T-cell (primary cell): ENCODE results near the gene TTC21B. TPM values are rescaled to one million over a fixed set of nuclear protein-coding genes. Genes with fewer than 3 reads are reported as not detected.
A peak's percentile ranks its signal among the peaks of the same experiment; 100 is the strongest.

Experiments
- ATAC-seq, 4 experiments: fragments of 200-7000 bp in 3 of 4; fragments of 150-1000 bp in 1 of 4; cut with Tn5 transposase; replicated peaks in 1 of 4; 1 replicate in 3 of 4; 2 replicates in 1 of 4; pipeline ENCODE4 v1.10.0; 2021; ENCODE audit warnings: moderate library complexity in 3 of 4, mild to moderate bottlenecking in 2 of 4, moderate number of reproducible peaks in 1 of 4
- CTCF ChIA-PET, 2 donors: fragments of 300-600 bp; sonication (Branson Sonifier 250); formaldehyde crosslinking; loops; one replicate each; lab custom pipeline; 2022; ENCODE audit warnings: antibody characterized with exemption in 2 of 2; lab: Charles Lee
- POLR2A ChIA-PET, 2 donors: fragments of 300-600 bp; sonication (Branson Sonifier 250); formaldehyde crosslinking; loops; one replicate each; lab custom pipeline; 2022; ENCODE audit warnings: antibody characterized with exemption in 2 of 2; lab: Charles Lee
- DNase-seq, 35 experiments: peaks; one replicate each; pipeline versions ENCODE4 v3.0.0 to v3.0.0-alpha.2; 2013 to 2023
- H3K27ac ChIP-seq: one replicate; pipeline ENCODE4 v1.5.1; 2013; ENCODE audit warnings: low read length
- H3K27me3 ChIP-seq, 2 experiments: replicated peaks in 1 of 2; 1 replicate in 1 of 2; 2 replicates in 1 of 2; pipeline versions ENCODE4 v1.6.1 to v1.7.0; 2013; ENCODE audit warnings: low read length in 1 of 2, mixed read lengths in 1 of 2; ENCODE audit not compliant: control insufficient read depth in 2 of 2, insufficient read depth in 2 of 2; ENCODE audit errors: extremely low read depth in 1 of 2
- H3K36me3 ChIP-seq, 2 donors: 1 replicate in 1 of 2; 2 replicates in 1 of 2; pipeline versions ENCODE4 v1.6.1 to v1.7.0; 2013; ENCODE audit warnings: low read length in 1 of 2; ENCODE audit not compliant: control insufficient read depth in 2 of 2, insufficient read depth in 1 of 2; ENCODE audit errors: extremely low read depth in 1 of 2
- H3K4me1 ChIP-seq, 2 experiments: 1 replicate in 1 of 2; 2 replicates in 1 of 2; pipeline versions ENCODE4 v1.6.1 to v1.7.0; 2013; ENCODE audit warnings: low read length in 2 of 2, mixed read lengths in 1 of 2; ENCODE audit not compliant: insufficient read depth in 2 of 2, control insufficient read depth in 1 of 2; ENCODE audit errors: extremely low read depth in 1 of 2
- H3K4me3 ChIP-seq, 2 donors: 1 replicate in 1 of 2; 2 replicates in 1 of 2; pipeline versions ENCODE4 v1.5.1 to v1.7.0; 2013; ENCODE audit warnings: mild to moderate bottlenecking in 2 of 2, low read length in 1 of 2, moderate library complexity in 1 of 2; ENCODE audit not compliant: control insufficient read depth in 1 of 2; ENCODE audit errors: extremely low read depth in 1 of 2
- H3K9me3 ChIP-seq: 2 replicates; pipeline ENCODE4 v1.7.0; 2013
- H3K27ac Mint-ChIP-seq, 2 donors: one replicate each; pipeline ENCODE4 v1.8.0; 2020 to 2021; ENCODE audit warnings: mild to moderate bottlenecking in 2 of 2, mixed read lengths in 2 of 2
- H3K27me3 Mint-ChIP-seq, 2 donors: one replicate each; pipeline ENCODE4 v1.8.0; 2021 to 2022; ENCODE audit warnings: mixed read lengths in 2 of 2
- H3K36me3 Mint-ChIP-seq: one replicate; pipeline ENCODE4 v1.8.0; 2021; ENCODE audit warnings: mixed read lengths
- H3K4me1 Mint-ChIP-seq, 3 donors: one replicate each; pipeline ENCODE4 v1.8.0; 2020 to 2022; ENCODE audit warnings: mixed read lengths in 3 of 3, mild to moderate bottlenecking in 1 of 3
- H3K4me3 Mint-ChIP-seq, 3 donors: one replicate each; pipeline ENCODE4 v1.8.0; 2020 to 2022; ENCODE audit warnings: mild to moderate bottlenecking in 3 of 3, mixed read lengths in 3 of 3, moderate library complexity in 3 of 3
- H3K9me3 Mint-ChIP-seq, 3 donors: one replicate each; pipeline ENCODE4 v1.8.0; 2020 to 2022; ENCODE audit warnings: mixed read lengths in 3 of 3
- WGBS: methylation state at CpG from one replicate; pipeline ENCODE4 v1.1.5; 2013; ENCODE audit warnings: missing lambda C conversion rate; ENCODE audit not compliant: insufficient coverage; 5-methylcytosine and 5-hydroxymethylcytosine counted together
- total RNA-seq, 35 experiments: library from RNA in 6 of 35; stranded (reverse) in 6 of 35; fragments of 120-200 nt in 1 of 35; gene quantifications; one replicate each; pipeline versions ENCODE4 v1.2.1 to v1.2.4 and lab custom pipeline; 2013 to 2026

TTC21B gene
- total RNA-seq, 5 donors from 2014 or later (not counting 1 experiment from before 2014, with no cell fraction given), result 20.5 to 31.4 (median 23.4) TPM

DNA sequence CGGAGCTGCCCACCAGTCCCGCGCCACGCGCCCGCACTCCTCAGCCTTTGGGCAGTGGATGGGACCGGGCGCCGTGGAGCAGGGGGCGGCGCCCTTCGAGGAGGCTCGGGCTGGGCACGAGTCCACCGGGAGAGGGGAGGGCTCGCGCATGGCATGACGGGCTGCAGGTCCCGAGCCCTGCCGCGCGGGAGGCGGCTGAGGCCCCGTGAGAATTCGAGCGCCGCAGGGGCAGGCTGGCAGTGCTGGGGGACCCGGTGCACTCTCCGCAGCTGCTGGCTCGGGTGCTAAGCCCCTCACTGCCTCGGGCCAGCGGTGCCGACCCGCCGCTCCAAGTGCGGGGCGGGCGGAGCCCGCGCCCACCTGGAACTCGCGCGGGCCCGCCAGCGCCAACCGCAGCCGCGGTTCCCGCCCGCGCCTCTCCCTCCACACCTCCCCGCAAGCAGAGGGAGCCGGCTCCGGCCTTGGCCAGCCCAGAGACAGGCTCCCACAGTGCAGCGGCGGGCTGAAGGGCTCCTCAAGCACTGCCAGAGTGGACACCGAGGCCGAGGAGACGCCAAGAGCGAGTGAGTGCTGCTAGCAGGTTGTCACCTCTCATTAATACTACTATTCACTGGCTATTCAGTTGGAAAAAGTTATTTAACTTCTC is 3.6 kb upstream of the TTC21B start:
- CTCF ChIA-PET, result interaction anchor here (0.6 to 2.6 kb wide), 3 partner anchors 11 to 171 kb away, joined by 3 to 15 read pairs (median 10); partner anchors contain the start of gene SCN1A (in 1 of the 2)
- DNase-seq (no peak), ATAC-seq (no peak)
- H3K27ac ChIP-seq, result no peak overlapping the region
- no peaks in the 10 kb centered on the region for H3K27me3 Mint-ChIP-seq
- no peaks in the 10 kb centered on the region for H3K36me3 Mint-ChIP-seq
- no peaks in the 10 kb centered on the region for H3K9me3 Mint-ChIP-seq
- no peak overlapping the region for H3K4me3 ChIP-seq
- H3K27ac Mint-ChIP-seq, result no peak overlapping the region
- H3K9me3 ChIP-seq, result no peaks in the 10 kb centered on the region
- 97% methylated on average over 47 of the region's 60 CpGs for WGBS
- H3K4me3 Mint-ChIP-seq, result no peak overlapping the region
- peaks cover 17 to 24% (median 18%) of the 10 kb centered on the region in 3 donors for H3K4me1 Mint-ChIP-seq
- H3K4me1 ChIP-seq, result peaks cover 6 to 16% of the 10 kb centered on the region in 2 experiments
- POLR2A ChIA-PET, result no interaction called here
- no peaks in the 10 kb centered on the region for H3K36me3 ChIP-seq
- H3K27me3 ChIP-seq, result no peaks in the 10 kb centered on the region

GRCh38 chr2:165953306-165953654 is 296 bp downstream of the TTC21B start:
- no peaks in the 10 kb centered on the region for H3K9me3 ChIP-seq
- H3K4me3 ChIP-seq, result peak overlapping the region; percentile 75 to 78
- Mint-ChIP-seq H3K36me3 (no peaks in the 10 kb centered on the region), H3K27ac (no peak overlapping the region), H3K27me3 (no peaks in the 10 kb centered on the region), H3K4me3 (no peak overlapping the region), H3K4me1 (peaks cover 17 to 30% (median 18%) of the 10 kb centered on the region in 3 donors), H3K9me3 (no peaks in the 10 kb centered on the region)
- ATAC-seq (peak; percentile 35 to 55 (median 46)), DNase-seq (no peak)
- WGBS, result 0% methylated on average over 21 of the region's 24 CpGs
- peak overlapping the region; percentile 80 for H3K27ac ChIP-seq
- H3K27me3 ChIP-seq, result no peaks in the 10 kb centered on the region
- ChIA-PET POLR2A (interaction anchor here (0.8 to 1.2 kb wide), 3 partner anchors 10 to 79 kb away, joined by 4 to 5 read pairs (median 5); no protein-coding TSS in a partner anchor), CTCF (interaction anchor here (0.6 to 1.6 kb wide), 5 partner anchors 8 to 175 kb away, joined by 4 to 9 read pairs (median 6); partner anchors contain the start of gene SCN1A (in 1 of the 2))
- peaks cover 0 to 1% of the 10 kb centered on the region in 2 donors for H3K36me3 ChIP-seq
- H3K4me1 ChIP-seq, result peaks cover 13 to 27% of the 10 kb centered on the region in 2 experiments

GRCh38 chr2:165952741-165953211 is 800 bp downstream of the TTC21B start:
- peaks cover 17 to 30% (median 18%) of the 10 kb centered on the region in 3 donors for H3K4me1 Mint-ChIP-seq
- Histone ChIP-seq H3K4me1 (peaks cover 13 to 27% of the 10 kb centered on the region in 2 experiments), H3K27me3 (no peaks in the 10 kb centered on the region), H3K36me3 (peaks cover 0 to 6% of the 10 kb centered on the region in 2 donors), H3K4me3 (peak overlapping the region; percentile 75 to 78), H3K27ac (peak overlapping the region; percentile 80), H3K9me3 (no peaks in the 10 kb centered on the region)
- H3K27ac Mint-ChIP-seq, result no peak overlapping the region
- no CpG with 5 or more reads among the region's 4 CpGs for WGBS
- H3K36me3 Mint-ChIP-seq, result peaks cover 4% of the 10 kb centered on the region
- no peaks in the 10 kb centered on the region for H3K9me3 Mint-ChIP-seq
- no peak overlapping the region for H3K4me3 Mint-ChIP-seq
- POLR2A ChIA-PET, result interaction anchor here (0.8 to 1.2 kb wide), 3 partner anchors 10 to 78 kb away, joined by 4 to 5 read pairs (median 5); no protein-coding TSS in a partner anchor
- CTCF ChIA-PET, result interaction anchor here (0.9 to 1.6 kb wide), 6 partner anchors 8 to 175 kb away, joined by 3 to 8 read pairs (median 4); partner anchors contain the start of gene SCN1A (in 1 of the 2)
- no peak for ATAC-seq
- H3K27me3 Mint-ChIP-seq, result no peaks in the 10 kb centered on the region
- DNase-seq, result peak in 1 of 35 experiments; percentile 33

- Histone ChIP-seq H3K4me3 (no peak overlapping the region), H3K4me1 (peaks cover 13 to 27% of the 10 kb centered on the region in 2 experiments), H3K36me3 (peaks cover 0 to 10% of the 10 kb centered on the region in 2 donors), H3K9me3 (no peaks in the 10 kb centered on the region), H3K27ac (no peak overlapping the region), H3K27me3 (no peaks in the 10 kb centered on the region)
- POLR2A ChIA-PET, result interaction anchor here in 1 of 2 donors (1.2 kb wide), 1 partner anchor 9 kb away, joined by 5 read pairs; no protein-coding TSS in a partner anchor
- WGBS, result 0% methylated on average over 1 of the region's 1 CpG
- Mint-ChIP-seq H3K27me3 (no peaks in the 10 kb centered on the region), H3K4me1 (peaks cover 17 to 30% (median 18%) of the 10 kb centered on the region in 3 donors), H3K9me3 (no peaks in the 10 kb centered on the region), H3K27ac (no peak overlapping the region), H3K4me3 (no peak overlapping the region), H3K36me3 (peaks cover 9% of the 10 kb centered on the region)
- DNase-seq (no peak), ATAC-seq (no peak)
- CTCF ChIA-PET, result interaction anchor here (0.9 to 1.1 kb wide), 2 partner anchors 57 to 139 kb away, joined by 3 read pairs; no protein-coding TSS in a partner anchor
Measured at GRCh38 chr2:165952085-165952484, 1.5 kb downstream of the TTC21B start.

- H3K4me3 Mint-ChIP-seq, result no peak overlapping the region
- peaks cover 13 to 27% of the 10 kb centered on the region in 2 experiments for H3K4me1 ChIP-seq
- H3K27me3 Mint-ChIP-seq, result no peaks in the 10 kb centered on the region
- no peaks in the 10 kb centered on the region for H3K27me3 ChIP-seq
- DNase-seq (no peak), ATAC-seq (no peak)
- WGBS, result 100% methylated on average over 2 of the region's 3 CpGs
- H3K4me3 ChIP-seq, result no peak overlapping the region
- H3K9me3 Mint-ChIP-seq, result no peaks in the 10 kb centered on the region
- ChIA-PET POLR2A (no interaction called here), CTCF (no interaction called here)
- peaks cover 9% of the 10 kb centered on the region for H3K36me3 Mint-ChIP-seq
- no peak overlapping the region for H3K27ac ChIP-seq
- H3K36me3 ChIP-seq, result peaks cover 0 to 10% of the 10 kb centered on the region in 2 donors
- H3K27ac Mint-ChIP-seq, result no peak overlapping the region
- no peaks in the 10 kb centered on the region for H3K9me3 ChIP-seq
- peaks cover 9 to 20% (median 10%) of the 10 kb centered on the region in 3 donors for H3K4me1 Mint-ChIP-seq
Measured at GRCh38 chr2:165950438-165950837, 3.1 kb downstream of the TTC21B start.

GRCh38 chr2:165941827-165942226 is 11.7 kb downstream of the TTC21B start:
- Mint-ChIP-seq H3K4me1 (peaks cover 5 to 24% (median 21%) of the 10 kb centered on the region in 3 donors), H3K9me3 (no peaks in the 10 kb centered on the region), H3K4me3 (no peak overlapping the region), H3K27ac (no peak overlapping the region), H3K27me3 (no peaks in the 10 kb centered on the region), H3K36me3 (peaks cover 46% of the 10 kb centered on the region)
- Histone ChIP-seq H3K4me1 (no peaks in the 10 kb centered on the region), H3K9me3 (no peaks in the 10 kb centered on the region), H3K27ac (no peak overlapping the region), H3K4me3 (no peak overlapping the region), H3K27me3 (no peaks in the 10 kb centered on the region), H3K36me3 (peaks cover 4 to 42% of the 10 kb centered on the region in 2 donors)
- CTCF ChIA-PET, result no interaction called here
- ATAC-seq (no peak), DNase-seq (no peak)
- POLR2A ChIA-PET, result interaction anchor here in 1 of 2 donors (0.6 kb wide), 3 partner anchors 11 to 556 kb away, joined by 3 to 4 read pairs (median 3); partner anchors contain the start of gene TTC21B
- no CpG with 5 or more reads among the region's 1 CpG for WGBS
